Measurements from ENCODE around the gene LDB3. TPM values are rescaled to one million over a fixed set of nuclear protein-coding genes. Genes with fewer than 3 reads are reported as not detected.

LDB3 gene
- total and polyA plus RNA-seq, 9 of the 15 experiments (the other 6 are each of a cell fraction or from before 2014, with no cell fraction given): 0.03 TPM; not detected in 8

GRCh38 chr10:86755740-86756510, 87.6 kb downstream of the LDB3 start (continued):
- no peak for TF ChIP-seq ZNF655 (CRISPR knock-in tag; IDR thresholded peaks at IDR 0.05)
- TF ChIP-seq ARID3A (IDR thresholded peaks at IDR 0.05; ENCODE audit: borderline replicate concordance, low read depth, low read length): no peak
- no peak for TF ChIP-seq ZNF592 (IDR thresholded peaks at IDR 0.05)
- TF ChIP-seq RNF2 (IDR thresholded peaks at IDR 0.05): peak; percentile 0; the same call in 1 of the 2 replicates
- peak; percentile 64; the same call in 1 of the 2 replicates for TF ChIP-seq EP400 (IDR thresholded peaks at IDR 0.05)
- TF ChIP-seq ZNF263 (CRISPR knock-in tag; IDR thresholded peaks at IDR 0.05; ENCODE audit: borderline replicate concordance): no peak
- peak in 1 of 2 experiments; percentile 42; a peak in 2 of 4 replicates for TF ChIP-seq NRF1 (conservative IDR thresholded peaks at IDR 0.05 in 1 of 2, IDR thresholded peaks at IDR 0.05 in 1 of 2)
- peak; percentile 73 for TF ChIP-seq HMGN3 (IDR thresholded peaks at IDR 0.05; ENCODE audit: borderline replicate concordance, extremely low read depth, insufficient read length, low read depth, low read length)
- no peak for TF ChIP-seq ZNF507 (tag; conservative IDR thresholded peaks at IDR 0.05)
- TF ChIP-seq SMARCB1 (IDR thresholded peaks at IDR 0.05; ENCODE audit: insufficient read length, low read depth): no peak
- TF ChIP-seq ZNF583 (CRISPR knock-in tag; IDR thresholded peaks at IDR 0.05): no peak
- no peak for TF ChIP-seq SFPQ (IDR thresholded peaks at IDR 0.05; ENCODE audit: low read depth, low read length)
- no peak for TF ChIP-seq SRSF3 (IDR thresholded peaks at IDR 0.05; ENCODE audit: insufficient read depth, low read length)
- no peak for TF ChIP-seq TGIF2 (CRISPR knock-in tag; IDR thresholded peaks at IDR 0.05)
- no peak for TF ChIP-seq ZBTB26 (CRISPR knock-in tag; IDR thresholded peaks at IDR 0.05)
- TF ChIP-seq IFI16 (CRISPR knock-in tag; IDR thresholded peaks at IDR 0.05): no peak
